ENCODE measurements around the gene FAM43A.

- TF ChIP-seq POLR2AphosphoS5 (IDR thresholded peaks at IDR 0.05; ENCODE audit: borderline replicate concordance, low read depth, low read length), result no peak
- no peak for TF ChIP-seq EZH2 (IDR thresholded peaks at IDR 0.05)
These were observed 41.9 kb downstream of the FAM43A start for GRCh38 chr3:194727435-194728128.

All from SK-N-MC (cell line).